ENCODE data around the gene TRIP10.
A peak's percentile ranks its signal among the peaks of the same experiment; 100 is the strongest.

DNA sequence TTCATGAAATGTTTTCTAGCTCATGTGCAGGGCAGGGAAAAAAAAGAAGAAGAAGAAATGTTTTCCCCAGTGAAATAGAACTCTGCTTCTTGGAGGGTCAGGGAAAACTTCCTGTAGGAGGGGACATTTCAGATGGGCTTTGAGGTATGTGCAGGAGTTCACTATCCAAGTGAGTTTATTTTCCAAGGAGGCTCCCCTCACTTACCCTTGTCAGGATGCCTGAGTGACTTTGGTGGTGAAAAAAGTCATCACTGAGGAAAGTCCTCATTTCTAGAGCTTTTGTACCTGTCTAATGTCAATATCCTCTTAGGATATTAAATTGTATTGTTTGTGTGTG lies 18.4 kb upstream of the TRIP10 start:
- TF ChIP-seq PPARA (CRISPR knock-in tag; IDR thresholded peaks at IDR 0.05; ENCODE audit: borderline replicate concordance) (no peak), ESRRG (CRISPR knock-in tag; IDR thresholded peaks at IDR 0.05) (no peak), RARB (CRISPR knock-in tag; IDR thresholded peaks at IDR 0.05) (no peak), ZNF565 (CRISPR knock-in tag; conservative IDR thresholded peaks at IDR 0.05; ENCODE audit: low read depth) (no peak), SNAI2 (CRISPR knock-in tag; IDR thresholded peaks at IDR 0.05) (no peak), OSR1 (CRISPR knock-in tag; IDR thresholded peaks at IDR 0.05) (no peak), ARNTL (CRISPR knock-in tag; IDR thresholded peaks at IDR 0.05; ENCODE audit: borderline replicate concordance, low read depth) (no peak), ZFP3 (CRISPR knock-in tag; IDR thresholded peaks at IDR 0.05) (peak; percentile 98), GLIS3 (CRISPR knock-in tag; IDR thresholded peaks at IDR 0.05) (no peak)
- TF ChIP-seq, protein P1, sequence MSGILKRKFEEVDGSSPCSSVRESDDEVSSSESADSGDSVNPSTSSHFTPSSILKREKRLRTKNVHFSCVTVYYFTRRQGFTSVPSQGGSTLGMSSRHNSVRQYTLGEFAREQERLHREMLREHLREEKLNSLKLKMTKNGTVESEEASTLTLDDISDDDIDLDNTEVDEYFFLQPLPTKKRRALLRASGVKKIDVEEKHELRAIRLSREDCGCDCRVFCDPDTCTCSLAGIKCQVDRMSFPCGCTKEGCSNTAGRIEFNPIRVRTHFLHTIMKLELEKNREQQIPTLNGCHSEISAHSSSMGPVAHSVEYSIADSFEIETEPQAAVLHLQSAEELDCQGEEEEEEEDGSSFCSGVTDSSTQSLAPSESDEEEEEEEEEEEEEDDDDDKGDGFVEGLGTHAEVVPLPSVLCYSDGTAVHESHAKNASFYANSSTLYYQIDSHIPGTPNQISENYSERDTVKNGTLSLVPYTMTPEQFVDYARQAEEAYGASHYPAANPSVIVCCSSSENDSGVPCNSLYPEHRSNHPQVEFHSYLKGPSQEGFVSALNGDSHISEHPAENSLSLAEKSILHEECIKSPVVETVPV (CRISPR knock-in tag; IDR thresholded peaks at IDR 0.05): no peak
- TF ChIP-seq, protein P2, sequence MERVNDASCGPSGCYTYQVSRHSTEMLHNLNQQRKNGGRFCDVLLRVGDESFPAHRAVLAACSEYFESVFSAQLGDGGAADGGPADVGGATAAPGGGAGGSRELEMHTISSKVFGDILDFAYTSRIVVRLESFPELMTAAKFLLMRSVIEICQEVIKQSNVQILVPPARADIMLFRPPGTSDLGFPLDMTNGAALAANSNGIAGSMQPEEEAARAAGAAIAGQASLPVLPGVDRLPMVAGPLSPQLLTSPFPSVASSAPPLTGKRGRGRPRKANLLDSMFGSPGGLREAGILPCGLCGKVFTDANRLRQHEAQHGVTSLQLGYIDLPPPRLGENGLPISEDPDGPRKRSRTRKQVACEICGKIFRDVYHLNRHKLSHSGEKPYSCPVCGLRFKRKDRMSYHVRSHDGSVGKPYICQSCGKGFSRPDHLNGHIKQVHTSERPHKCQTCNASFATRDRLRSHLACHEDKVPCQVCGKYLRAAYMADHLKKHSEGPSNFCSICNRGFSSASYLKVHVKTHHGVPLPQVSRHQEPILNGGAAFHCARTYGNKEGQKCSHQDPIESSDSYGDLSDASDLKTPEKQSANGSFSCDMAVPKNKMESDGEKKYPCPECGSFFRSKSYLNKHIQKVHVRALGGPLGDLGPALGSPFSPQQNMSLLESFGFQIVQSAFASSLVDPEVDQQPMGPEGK (CRISPR knock-in tag; IDR thresholded peaks at IDR 0.05; ENCODE audit: borderline replicate concordance): no peak
- TF ChIP-seq, protein P3, sequence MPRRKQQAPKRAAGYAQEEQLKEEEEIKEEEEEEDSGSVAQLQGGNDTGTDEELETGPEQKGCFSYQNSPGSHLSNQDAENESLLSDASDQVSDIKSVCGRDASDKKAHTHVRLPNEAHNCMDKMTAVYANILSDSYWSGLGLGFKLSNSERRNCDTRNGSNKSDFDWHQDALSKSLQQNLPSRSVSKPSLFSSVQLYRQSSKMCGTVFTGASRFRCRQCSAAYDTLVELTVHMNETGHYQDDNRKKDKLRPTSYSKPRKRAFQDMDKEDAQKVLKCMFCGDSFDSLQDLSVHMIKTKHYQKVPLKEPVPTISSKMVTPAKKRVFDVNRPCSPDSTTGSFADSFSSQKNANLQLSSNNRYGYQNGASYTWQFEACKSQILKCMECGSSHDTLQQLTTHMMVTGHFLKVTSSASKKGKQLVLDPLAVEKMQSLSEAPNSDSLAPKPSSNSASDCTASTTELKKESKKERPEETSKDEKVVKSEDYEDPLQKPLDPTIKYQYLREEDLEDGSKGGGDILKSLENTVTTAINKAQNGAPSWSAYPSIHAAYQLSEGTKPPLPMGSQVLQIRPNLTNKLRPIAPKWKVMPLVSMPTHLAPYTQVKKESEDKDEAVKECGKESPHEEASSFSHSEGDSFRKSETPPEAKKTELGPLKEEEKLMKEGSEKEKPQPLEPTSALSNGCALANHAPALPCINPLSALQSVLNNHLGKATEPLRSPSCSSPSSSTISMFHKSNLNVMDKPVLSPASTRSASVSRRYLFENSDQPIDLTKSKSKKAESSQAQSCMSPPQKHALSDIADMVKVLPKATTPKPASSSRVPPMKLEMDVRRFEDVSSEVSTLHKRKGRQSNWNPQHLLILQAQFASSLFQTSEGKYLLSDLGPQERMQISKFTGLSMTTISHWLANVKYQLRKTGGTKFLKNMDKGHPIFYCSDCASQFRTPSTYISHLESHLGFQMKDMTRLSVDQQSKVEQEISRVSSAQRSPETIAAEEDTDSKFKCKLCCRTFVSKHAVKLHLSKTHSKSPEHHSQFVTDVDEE (CRISPR knock-in tag; IDR thresholded peaks at IDR 0.05): no peak
